Endothelial cell of umbilical vein (primary cell): ENCODE results near the gene DUSP8.

Source experiments
- CTCF ChIP-seq, 2 donors: IDR thresholded peaks; 1 replicate in 1 of 2; 2 replicates in 1 of 2; pipeline ENCODE4 v1.5.1; 2011; ENCODE audit warnings: low read length in 2 of 2, mild to moderate bottlenecking in 2 of 2, moderate library complexity in 2 of 2, control low read depth in 1 of 2, inconsistent platforms in 1 of 2, low read depth in 1 of 2; ENCODE audit not compliant: insufficient read depth in 1 of 2; ENCODE audit errors: extremely low read depth in 1 of 2
- EZH2 ChIP-seq: IDR thresholded peaks from 2 replicates; pipeline ENCODE4 v1.6.1; 2012; ENCODE audit warnings: borderline replicate concordance, low read depth, mild to moderate bottlenecking, moderate library complexity, low read length, inconsistent platforms; ENCODE audit not compliant: severe bottlenecking
- FOS ChIP-seq: IDR thresholded peaks from 2 replicates; pipeline ENCODE4 v1.6.1; 2011; ENCODE audit warnings: mild to moderate bottlenecking, low read length, moderate library complexity, borderline replicate concordance; ENCODE audit not compliant: insufficient read depth
- GATA2 ChIP-seq: IDR thresholded peaks from 2 replicates; pipeline ENCODE4 v1.7.0; 2011; ENCODE audit warnings: low read depth, mild to moderate bottlenecking, moderate library complexity, mixed read lengths, low read length; ENCODE audit not compliant: insufficient read length, insufficient read depth
- JUN ChIP-seq: IDR thresholded peaks from 2 replicates; pipeline ENCODE4 v1.6.1; 2011; ENCODE audit warnings: borderline replicate concordance, low read depth; ENCODE audit not compliant: insufficient read length, insufficient read depth
- MAX ChIP-seq: IDR thresholded peaks from 2 replicates; pipeline ENCODE4 v1.6.1; 2011; ENCODE audit not compliant: insufficient read depth, insufficient read length
- POLR2A ChIP-seq: IDR thresholded peaks from 2 replicates; pipeline ENCODE4 v1.6.1; 2012; ENCODE audit warnings: low read depth, mild to moderate bottlenecking, control low read depth, low read length
- POLR2AphosphoS5 ChIP-seq: IDR thresholded peaks from 2 replicates; pipeline ENCODE4 v1.6.1; 2012; ENCODE audit warnings: low read depth, mild to moderate bottlenecking, control low read depth, low read length, moderate library complexity; ENCODE audit not compliant: insufficient read depth

GRCh38 chr11:1532014-1532586 is 40.0 kb downstream of the DUSP8 start:
- no peak for TF ChIP-seq CTCF (IDR thresholded peaks at IDR 0.05; ENCODE audit: extremely low read depth in 1 of 2, insufficient read depth in 1 of 2, low read depth in 1 of 2, low read length in 2 of 2)
- no peak for TF ChIP-seq EZH2
- no peak for TF ChIP-seq POLR2AphosphoS5
- TF ChIP-seq POLR2A, result no peak
- TF ChIP-seq JUN, result no peak
- TF ChIP-seq MAX, result no peak
- TF ChIP-seq GATA2, result no peak
- TF ChIP-seq FOS, result no peak
